Endothelial cell of umbilical vein (primary cell): ENCODE results near the gene MT1X. TPM values are rescaled to one million over a fixed set of nuclear protein-coding genes. Genes with fewer than 3 reads are reported as not detected.

Source experiments
- BruUV-seq: library from RNA; stranded (reverse); fragments of 400-500 nt; replicated peaks from 2 replicates; lab custom pipeline; 2021; lab: Mats Ljungman, UMichigan
- CTCF ChIA-PET: fragments of 300-600, 350-600 bp; sonication (Branson Sonifier 250); formaldehyde crosslinking; loops from one replicate; lab custom pipeline; 2021; ENCODE audit warnings: antibody characterized with exemption, inconsistent platforms; lab: Charles Lee
- POLR2A ChIA-PET: fragments of 300-600, 350-600 bp; sonication (Branson Sonifier 250); formaldehyde crosslinking; loops from one replicate; lab custom pipeline; 2021; ENCODE audit warnings: antibody characterized with exemption, inconsistent platforms; lab: Charles Lee
- DNase-seq: peaks from one replicate; pipeline ENCODE4 v3.0.0-alpha.2; 2011; ENCODE audit warnings: low read depth, low spot score
- FAIRE-seq: peaks from 2 replicates; lab custom pipeline; 2011; peaks lifted over from hg19 to GRCh38; lab: Jason Lieb, UNC
- H2AFZ ChIP-seq: 2 replicates; pipeline ENCODE4 v1.6.0; 2012; ENCODE audit warnings: low read depth, low read length, control low read depth, inconsistent platforms
- H3K27ac ChIP-seq: 2 replicates; pipeline ENCODE4 v1.5.1; 2011; ENCODE audit warnings: low read depth, mild to moderate bottlenecking, control low read depth, low read length, moderate library complexity; ENCODE audit not compliant: insufficient read depth
- H3K27me3 ChIP-seq, 2 experiments: 2 replicates each; pipeline versions ENCODE4 v1.6.0 to v1.6.1; 2011; ENCODE audit warnings: low read length in 2 of 2, mixed read lengths in 1 of 2; ENCODE audit not compliant: control insufficient read depth in 2 of 2, insufficient read depth in 2 of 2
- H3K36me3 ChIP-seq, 2 experiments: 2 replicates in 1 of 2; 3 replicates in 1 of 2; pipeline ENCODE4 v1.5.1; 2011; ENCODE audit warnings: low read length in 2 of 2, mild to moderate bottlenecking in 1 of 2, moderate library complexity in 1 of 2; ENCODE audit not compliant: control insufficient read depth in 2 of 2, insufficient read depth in 2 of 2; ENCODE audit errors: extremely low read depth in 1 of 2
- H3K4me1 ChIP-seq: 3 replicates; pipeline ENCODE4 v1.5.1; 2011; ENCODE audit warnings: mild to moderate bottlenecking, low read length; ENCODE audit not compliant: control insufficient read depth, insufficient read depth; ENCODE audit errors: extremely low read depth
- H3K4me2 ChIP-seq: 2 replicates; pipeline ENCODE4 v1.6.1; 2011; ENCODE audit warnings: low read length, control low read depth, mixed read lengths; ENCODE audit not compliant: insufficient read depth
- H3K4me3 ChIP-seq, 3 experiments: fragments of 200-600 bp in 1 of 3; sonication (generic), shearing (Covaris generic) in 1 of 3; replicated peaks in 1 of 3; 2 replicates each; pipeline ENCODE4 v1.5.1; 2011 to 2016; ENCODE audit warnings: control low read depth in 3 of 3, low read length in 3 of 3, mild to moderate bottlenecking in 2 of 3, inconsistent platforms in 1 of 3, low read depth in 1 of 3, moderate library complexity in 1 of 3; ENCODE audit not compliant: insufficient read depth in 1 of 3
- H3K79me2 ChIP-seq: 2 replicates; pipeline ENCODE4 v1.6.0; 2012; ENCODE audit warnings: low read length, inconsistent platforms; ENCODE audit not compliant: control insufficient read depth, insufficient read depth
- H3K9ac ChIP-seq: replicated peaks from 2 replicates; pipeline ENCODE3; 2011; ENCODE audit warnings: low read length, control low read depth; ENCODE audit not compliant: insufficient read depth; ENCODE audit errors: extremely low read depth
- H3K9me1 ChIP-seq: replicated peaks from 3 replicates; pipeline ENCODE4 v1.6.0; 2011; ENCODE audit warnings: mild to moderate bottlenecking, low read length; ENCODE audit not compliant: control insufficient read depth, insufficient read depth; ENCODE audit errors: extremely low read depth
- H3K9me3 ChIP-seq: replicated peaks from 2 replicates; pipeline ENCODE4 v1.5.1; 2012; ENCODE audit warnings: low read length, inconsistent platforms; ENCODE audit not compliant: control insufficient read depth, insufficient read depth
- H4K20me1 ChIP-seq: replicated peaks from 2 replicates; pipeline ENCODE3; 2011; ENCODE audit warnings: mild to moderate bottlenecking, low read length; ENCODE audit not compliant: control insufficient read depth, insufficient read depth; ENCODE audit errors: extremely low read depth
- JUN ChIP-seq: IDR thresholded peaks from 2 replicates; pipeline ENCODE4 v1.6.1; 2011; ENCODE audit warnings: borderline replicate concordance, low read depth; ENCODE audit not compliant: insufficient read length, insufficient read depth
- POLR2AphosphoS5 ChIP-seq: IDR thresholded peaks from 2 replicates; pipeline ENCODE4 v1.6.1; 2012; ENCODE audit warnings: low read depth, mild to moderate bottlenecking, control low read depth, low read length, moderate library complexity; ENCODE audit not compliant: insufficient read depth
- dilution Hi-C: fragments of 300-500 bp; cut with MboI; formaldehyde crosslinking; loops from one replicate; pipeline ENCODE4 v1.15.0; 2019; ENCODE audit warnings: low sequenced_read_pairs; ENCODE audit not compliant: extremely low pct_ligation_motif_present
- intact Hi-C: fragments of 100-400 bp; cut with micrococcal nuclease; formaldehyde crosslinking; loops from one replicate; pipeline ENCODE4 v1.10.0; 2022
- polyA plus RNA-seq, 4 experiments: library from polyadenylated mRNA; depleted of rRNA in 3 of 4; stranded (reverse) in 3 of 4; unstranded in 1 of 4; fragments of >200 nt; gene quantifications; 2 replicates each; pipeline versions ENCODE4 v1.2.1 to v1.2.3, GENCODE V29; 2011 to 2012; ENCODE audit warnings: missing spikeins in 1 of 4
- total RNA-seq: library from RNA; stranded (reverse); gene quantifications from 2 replicates; pipeline ENCODE4 v1.2.3, GENCODE V29; 2021
- TF ChIP-seq, protein P1 (sequence below), 2 donors: IDR thresholded peaks; 1 replicate in 1 of 2; 2 replicates in 1 of 2; pipeline ENCODE4 v1.5.1; 2011; ENCODE audit warnings: low read length in 2 of 2, mild to moderate bottlenecking in 2 of 2, moderate library complexity in 2 of 2, control low read depth in 1 of 2, inconsistent platforms in 1 of 2, low read depth in 1 of 2; ENCODE audit not compliant: insufficient read depth in 1 of 2; ENCODE audit errors: extremely low read depth in 1 of 2
- TF ChIP-seq, protein P2 (sequence below): IDR thresholded peaks from 2 replicates; pipeline ENCODE4 v1.6.1; 2011; ENCODE audit not compliant: insufficient read depth, insufficient read length

MT1X gene
- total and polyA plus RNA-seq, 2 donors (not counting 3 experiments of a cell fraction or from before 2014, with no cell fraction given), result 15.6 to 46.7 TPM

- no peaks in the 10 kb centered on the region for H3K36me3 ChIP-seq
- no peak overlapping the region for H3K4me3 ChIP-seq
- no peak overlapping the region for H3K27ac ChIP-seq
- TF ChIP-seq POLR2AphosphoS5 (no peak), JUN (no peak)
- TF ChIP-seq, protein P1, sequence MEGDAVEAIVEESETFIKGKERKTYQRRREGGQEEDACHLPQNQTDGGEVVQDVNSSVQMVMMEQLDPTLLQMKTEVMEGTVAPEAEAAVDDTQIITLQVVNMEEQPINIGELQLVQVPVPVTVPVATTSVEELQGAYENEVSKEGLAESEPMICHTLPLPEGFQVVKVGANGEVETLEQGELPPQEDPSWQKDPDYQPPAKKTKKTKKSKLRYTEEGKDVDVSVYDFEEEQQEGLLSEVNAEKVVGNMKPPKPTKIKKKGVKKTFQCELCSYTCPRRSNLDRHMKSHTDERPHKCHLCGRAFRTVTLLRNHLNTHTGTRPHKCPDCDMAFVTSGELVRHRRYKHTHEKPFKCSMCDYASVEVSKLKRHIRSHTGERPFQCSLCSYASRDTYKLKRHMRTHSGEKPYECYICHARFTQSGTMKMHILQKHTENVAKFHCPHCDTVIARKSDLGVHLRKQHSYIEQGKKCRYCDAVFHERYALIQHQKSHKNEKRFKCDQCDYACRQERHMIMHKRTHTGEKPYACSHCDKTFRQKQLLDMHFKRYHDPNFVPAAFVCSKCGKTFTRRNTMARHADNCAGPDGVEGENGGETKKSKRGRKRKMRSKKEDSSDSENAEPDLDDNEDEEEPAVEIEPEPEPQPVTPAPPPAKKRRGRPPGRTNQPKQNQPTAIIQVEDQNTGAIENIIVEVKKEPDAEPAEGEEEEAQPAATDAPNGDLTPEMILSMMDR (IDR thresholded peaks at IDR 0.05; ENCODE audit: extremely low read depth in 1 of 2, insufficient read depth in 1 of 2, low read depth in 1 of 2, low read length in 2 of 2), result no peak
- TF ChIP-seq, protein P2, sequence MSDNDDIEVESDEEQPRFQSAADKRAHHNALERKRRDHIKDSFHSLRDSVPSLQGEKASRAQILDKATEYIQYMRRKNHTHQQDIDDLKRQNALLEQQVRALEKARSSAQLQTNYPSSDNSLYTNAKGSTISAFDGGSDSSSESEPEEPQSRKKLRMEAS, result no peak
- CTCF ChIA-PET, result interaction anchor here (0.9 to 2.5 kb wide), 5 partner anchors 19 to 112 kb away, joined by 3 to 22 read pairs (median 4); no protein-coding TSS in a partner anchor
- no peak for FAIRE-seq
- no peak overlapping the region for H3K9ac ChIP-seq
- H3K9me3 ChIP-seq, result no peaks in the 10 kb centered on the region
- no peak overlapping the region for H3K4me2 ChIP-seq
- H3K9me1 ChIP-seq, result no peaks in the 10 kb centered on the region
- DNase-seq, result no peak
- H3K27me3 ChIP-seq, result peaks cover 19 to 28% of the 10 kb centered on the region in 2 experiments
- no peak overlapping the region for H2AFZ ChIP-seq
- no TSS peak for BruUV-seq
- peaks cover 5% of the 10 kb centered on the region for H3K4me1 ChIP-seq
- dilution Hi-C loops (no loop called here), intact Hi-C loops (no loop called here)
- no peaks in the 10 kb centered on the region for H4K20me1 ChIP-seq
- POLR2A ChIA-PET, result no interaction called here
- H3K79me2 ChIP-seq, result no peaks in the 10 kb centered on the region
These were observed 4.8 kb upstream of the MT1X start for GRCh38 chr16:56677474-56677873.
